Endothelial cell of umbilical vein (primary cell): ENCODE data around the gene HOXA10. TPM values are rescaled to one million over a fixed set of nuclear protein-coding genes. Genes with fewer than 3 reads are reported as not detected.
A peak's percentile ranks its signal among the peaks of the same experiment; 100 is the strongest.

Experiments
- BruUV-seq: library from RNA; stranded (reverse); fragments of 400-500 nt; replicated peaks from 2 replicates; lab custom pipeline; 2021; lab: Mats Ljungman, UMichigan
- CTCF ChIA-PET: fragments of 300-600, 350-600 bp; sonication (Branson Sonifier 250); formaldehyde crosslinking; loops from one replicate; lab custom pipeline; 2021; ENCODE audit warnings: antibody characterized with exemption, inconsistent platforms; lab: Charles Lee
- POLR2A ChIA-PET: fragments of 300-600, 350-600 bp; sonication (Branson Sonifier 250); formaldehyde crosslinking; loops from one replicate; lab custom pipeline; 2021; ENCODE audit warnings: antibody characterized with exemption, inconsistent platforms; lab: Charles Lee
- DNase-seq: peaks from one replicate; pipeline ENCODE4 v3.0.0-alpha.2; 2011; ENCODE audit warnings: low read depth, low spot score
- FAIRE-seq: peaks from 2 replicates; lab custom pipeline; 2011; peaks lifted over from hg19 to GRCh38; lab: Jason Lieb, UNC
- H2AFZ ChIP-seq: 2 replicates; pipeline ENCODE4 v1.6.0; 2012; ENCODE audit warnings: low read depth, low read length, control low read depth, inconsistent platforms
- H3K27ac ChIP-seq: 2 replicates; pipeline ENCODE4 v1.5.1; 2011; ENCODE audit warnings: low read depth, mild to moderate bottlenecking, control low read depth, low read length, moderate library complexity; ENCODE audit not compliant: insufficient read depth
- H3K27me3 ChIP-seq, 2 experiments: 2 replicates each; pipeline versions ENCODE4 v1.6.0 to v1.6.1; 2011; ENCODE audit warnings: low read length in 2 of 2, mixed read lengths in 1 of 2; ENCODE audit not compliant: control insufficient read depth in 2 of 2, insufficient read depth in 2 of 2
- H3K36me3 ChIP-seq, 2 experiments: 2 replicates in 1 of 2; 3 replicates in 1 of 2; pipeline ENCODE4 v1.5.1; 2011; ENCODE audit warnings: low read length in 2 of 2, mild to moderate bottlenecking in 1 of 2, moderate library complexity in 1 of 2; ENCODE audit not compliant: control insufficient read depth in 2 of 2, insufficient read depth in 2 of 2; ENCODE audit errors: extremely low read depth in 1 of 2
- H3K4me1 ChIP-seq: 3 replicates; pipeline ENCODE4 v1.5.1; 2011; ENCODE audit warnings: mild to moderate bottlenecking, low read length; ENCODE audit not compliant: control insufficient read depth, insufficient read depth; ENCODE audit errors: extremely low read depth
- H3K4me2 ChIP-seq: 2 replicates; pipeline ENCODE4 v1.6.1; 2011; ENCODE audit warnings: low read length, control low read depth, mixed read lengths; ENCODE audit not compliant: insufficient read depth
- H3K4me3 ChIP-seq, 3 experiments: fragments of 200-600 bp in 1 of 3; sonication (generic), shearing (Covaris generic) in 1 of 3; replicated peaks in 1 of 3; 2 replicates each; pipeline ENCODE4 v1.5.1; 2011 to 2016; ENCODE audit warnings: control low read depth in 3 of 3, low read length in 3 of 3, mild to moderate bottlenecking in 2 of 3, inconsistent platforms in 1 of 3, low read depth in 1 of 3, moderate library complexity in 1 of 3; ENCODE audit not compliant: insufficient read depth in 1 of 3
- H3K79me2 ChIP-seq: 2 replicates; pipeline ENCODE4 v1.6.0; 2012; ENCODE audit warnings: low read length, inconsistent platforms; ENCODE audit not compliant: control insufficient read depth, insufficient read depth
- H3K9ac ChIP-seq: replicated peaks from 2 replicates; pipeline ENCODE3; 2011; ENCODE audit warnings: low read length, control low read depth; ENCODE audit not compliant: insufficient read depth; ENCODE audit errors: extremely low read depth
- H3K9me1 ChIP-seq: replicated peaks from 3 replicates; pipeline ENCODE4 v1.6.0; 2011; ENCODE audit warnings: mild to moderate bottlenecking, low read length; ENCODE audit not compliant: control insufficient read depth, insufficient read depth; ENCODE audit errors: extremely low read depth
- H3K9me3 ChIP-seq: replicated peaks from 2 replicates; pipeline ENCODE4 v1.5.1; 2012; ENCODE audit warnings: low read length, inconsistent platforms; ENCODE audit not compliant: control insufficient read depth, insufficient read depth
- H4K20me1 ChIP-seq: replicated peaks from 2 replicates; pipeline ENCODE3; 2011; ENCODE audit warnings: mild to moderate bottlenecking, low read length; ENCODE audit not compliant: control insufficient read depth, insufficient read depth; ENCODE audit errors: extremely low read depth
- CTCF ChIP-seq, 2 donors: IDR thresholded peaks; 1 replicate in 1 of 2; 2 replicates in 1 of 2; pipeline ENCODE4 v1.5.1; 2011; ENCODE audit warnings: low read length in 2 of 2, mild to moderate bottlenecking in 2 of 2, moderate library complexity in 2 of 2, control low read depth in 1 of 2, inconsistent platforms in 1 of 2, low read depth in 1 of 2; ENCODE audit not compliant: insufficient read depth in 1 of 2; ENCODE audit errors: extremely low read depth in 1 of 2
- FOS ChIP-seq: IDR thresholded peaks from 2 replicates; pipeline ENCODE4 v1.6.1; 2011; ENCODE audit warnings: mild to moderate bottlenecking, low read length, moderate library complexity, borderline replicate concordance; ENCODE audit not compliant: insufficient read depth
- GATA2 ChIP-seq: IDR thresholded peaks from 2 replicates; pipeline ENCODE4 v1.7.0; 2011; ENCODE audit warnings: low read depth, mild to moderate bottlenecking, moderate library complexity, mixed read lengths, low read length; ENCODE audit not compliant: insufficient read length, insufficient read depth
- JUN ChIP-seq: IDR thresholded peaks from 2 replicates; pipeline ENCODE4 v1.6.1; 2011; ENCODE audit warnings: borderline replicate concordance, low read depth; ENCODE audit not compliant: insufficient read length, insufficient read depth
- MYC ChIP-seq: IDR thresholded peaks from one replicate; pipeline ENCODE4 v1.6.1; 2011; ENCODE audit warnings: mild to moderate bottlenecking, low read depth, low read length
- dilution Hi-C: fragments of 300-500 bp; cut with MboI; formaldehyde crosslinking; loops from one replicate; pipeline ENCODE4 v1.15.0; 2019; ENCODE audit warnings: low sequenced_read_pairs; ENCODE audit not compliant: extremely low pct_ligation_motif_present
- intact Hi-C: fragments of 100-400 bp; cut with micrococcal nuclease; formaldehyde crosslinking; loops from one replicate; pipeline ENCODE4 v1.10.0; 2022
- polyA plus RNA-seq, 4 experiments: library from polyadenylated mRNA; depleted of rRNA in 3 of 4; stranded (reverse) in 3 of 4; unstranded in 1 of 4; fragments of >200 nt; gene quantifications; 2 replicates each; pipeline versions ENCODE4 v1.2.1 to v1.2.3, GENCODE V29; 2011 to 2012; ENCODE audit warnings: missing spikeins in 1 of 4
- total RNA-seq: library from RNA; stranded (reverse); gene quantifications from 2 replicates; pipeline ENCODE4 v1.2.3, GENCODE V29; 2021
- TF ChIP-seq, protein P1 (sequence below): IDR thresholded peaks from 2 replicates; pipeline ENCODE4 v1.6.1; 2011; ENCODE audit not compliant: insufficient read depth, insufficient read length

HOXA10 gene
- total and polyA plus RNA-seq, 2 donors (not counting 3 experiments of a cell fraction or from before 2014, with no cell fraction given), result 24.4 to 30.3 TPM

GRCh38 chr7:27146491-27147198 is 27.5 kb downstream of the HOXA10 start:
- peak overlapping the region; percentile 51 for H3K9ac ChIP-seq
- ChIA-PET POLR2A (interaction anchor here (1.6 kb wide), 1 partner anchor 14 kb away, joined by 4 read pairs; no protein-coding TSS in a partner anchor), CTCF (interaction anchor here (0.7 to 7.0 kb wide), 7 partner anchors 11 to 776 kb away, joined by 3 to 68 read pairs (median 23); partner anchors contain the start of gene HOXA7)
- H3K4me2 ChIP-seq, result peak overlapping the region; percentile 76
- TF ChIP-seq GATA2, result no peak
- no peak for TF ChIP-seq FOS
- no peak for TF ChIP-seq JUN
- TF ChIP-seq, protein P1, sequence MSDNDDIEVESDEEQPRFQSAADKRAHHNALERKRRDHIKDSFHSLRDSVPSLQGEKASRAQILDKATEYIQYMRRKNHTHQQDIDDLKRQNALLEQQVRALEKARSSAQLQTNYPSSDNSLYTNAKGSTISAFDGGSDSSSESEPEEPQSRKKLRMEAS, result no peak
- TF ChIP-seq MYC, result no peak
- no peak for TF ChIP-seq CTCF (IDR thresholded peaks at IDR 0.05; ENCODE audit: extremely low read depth in 1 of 2, insufficient read depth in 1 of 2, low read depth in 1 of 2, low read length in 2 of 2)
- no peaks in the 10 kb centered on the region for H3K9me3 ChIP-seq
- H2AFZ ChIP-seq, result no peak overlapping the region
- H3K27ac ChIP-seq, result peak overlapping the region; percentile 64
- peaks cover 0 to 16% of the 10 kb centered on the region in 2 experiments for H3K36me3 ChIP-seq
- H3K27me3 ChIP-seq, result no peaks in the 10 kb centered on the region
- peak overlapping the region in 2 of 3 experiments; percentile 33 to 54 for H3K4me3 ChIP-seq
- FAIRE-seq (peak; percentile 35), DNase-seq (no peak)
- H3K9me1 ChIP-seq, result no peaks in the 10 kb centered on the region
- H3K4me1 ChIP-seq, result peaks cover 61% of the 10 kb centered on the region
- dilution Hi-C loops, result no loop called here
- H3K79me2 ChIP-seq, result peaks cover 97% of the 10 kb centered on the region
- intact Hi-C loops, result no loop called here
- BruUV-seq, result no TSS peak
- no peaks in the 10 kb centered on the region for H4K20me1 ChIP-seq
